WTC11 (cell line): ENCODE data around the gene SLC6A4. TPM values are rescaled to one million over a fixed set of nuclear protein-coding genes. Genes with fewer than 3 reads are reported as not detected.

ENCODE experiments used
- ATAC-seq: fragments of 200-7000 bp; cut with Tn5 transposase; 2 replicates; pipeline ENCODE4 v1.10.0; 2021; ENCODE audit warnings: mild to moderate bottlenecking, moderate library complexity
- CTCF ChIA-PET: fragments of 300-600 bp; sonication (Branson Sonifier 250); formaldehyde crosslinking; loops from one replicate; lab custom pipeline; 2021; ENCODE audit warnings: antibody characterized with exemption; lab: Charles Lee
- POLR2A ChIA-PET: fragments of 350-600 bp; sonication (Branson Sonifier 250); formaldehyde crosslinking; loops from one replicate; lab custom pipeline; 2021; ENCODE audit warnings: antibody characterized with exemption; lab: Charles Lee
- DNase-seq: peaks from one replicate; pipeline ENCODE4 v3.0.0; 2021; ENCODE audit warnings: low spot score
- H3K27ac Mint-ChIP-seq: 2 replicates; pipeline ENCODE4 v1.8.0; 2021; ENCODE audit warnings: mixed read lengths
- H3K27me3 Mint-ChIP-seq: 2 replicates; pipeline ENCODE4 v1.8.0; 2021; ENCODE audit warnings: low read depth, mild to moderate bottlenecking, moderate library complexity, mixed read lengths
- H3K36me3 Mint-ChIP-seq: 2 replicates; pipeline ENCODE4 v1.8.0; 2021; ENCODE audit warnings: mixed read lengths
- H3K4me1 Mint-ChIP-seq: 2 replicates; pipeline ENCODE4 v1.8.0; 2022; ENCODE audit warnings: mixed read lengths
- H3K4me3 Mint-ChIP-seq: 2 replicates; pipeline ENCODE4 v1.8.0; 2021; ENCODE audit warnings: mild to moderate bottlenecking, moderate library complexity, mixed read lengths
- H3K9me3 Mint-ChIP-seq: 2 replicates; pipeline ENCODE4 v1.8.0; 2021; ENCODE audit warnings: mixed read lengths
- ARID4B ChIP-seq: sonication (generic); formaldehyde crosslinking; IDR thresholded peaks from 2 replicates; pipeline ENCODE4 v1.8.0; 2023; ENCODE audit warnings: missing genetic modification reagents, mild to moderate bottlenecking, borderline replicate concordance
- ATF2 ChIP-seq: sonication (generic); formaldehyde crosslinking; IDR thresholded peaks from 2 replicates; pipeline ENCODE4 v1.8.1; 2022; ENCODE audit warnings: low read depth, missing genetic modification reagents, borderline replicate concordance
- EMX1 ChIP-seq: fragments of 250-450 bp; sonication (Bioruptor Pico); IDR thresholded peaks from 2 replicates; pipeline ENCODE4 v1.8.0; 2021; ENCODE audit warnings: mild to moderate bottlenecking
- ERG ChIP-seq: fragments of 250-450 bp; sonication (Bioruptor Pico); IDR thresholded peaks from 2 replicates; pipeline ENCODE4 v1.8.0; 2021; ENCODE audit warnings: mild to moderate bottlenecking
- GRHL2 ChIP-seq: fragments of 250-450 bp; sonication (Bioruptor Pico); IDR thresholded peaks from 2 replicates; pipeline ENCODE4 v1.8.0; 2022; ENCODE audit warnings: mild to moderate bottlenecking, moderate library complexity; ENCODE audit not compliant: insufficient replicate concordance, severe bottlenecking
- GTF2I ChIP-seq: fragments of 250-450 bp; sonication (Bioruptor Pico); conservative IDR thresholded peaks from 2 replicates; pipeline ENCODE4 v1.4.0; 2021; ENCODE audit warnings: mild to moderate bottlenecking
- HMGA2 ChIP-seq: fragments of 250-450 bp; sonication (Bioruptor Pico); IDR thresholded peaks from 2 replicates; pipeline ENCODE4 v1.4.0; 2021; ENCODE audit warnings: mild to moderate bottlenecking, moderate library complexity
- IRF1 ChIP-seq: sonication (generic); formaldehyde crosslinking; IDR thresholded peaks from 2 replicates; pipeline ENCODE4 v1.8.0; 2023; ENCODE audit warnings: missing genetic modification reagents
- JUN ChIP-seq: sonication (generic); formaldehyde crosslinking; IDR thresholded peaks from 2 replicates; pipeline ENCODE4 v1.8.0; 2023; ENCODE audit warnings: mild to moderate bottlenecking, missing genetic modification reagents
- MXD4 ChIP-seq: fragments of 250-450 bp; sonication (Bioruptor Pico); IDR thresholded peaks from 2 replicates; pipeline ENCODE4 v1.8.0; 2021; ENCODE audit warnings: mild to moderate bottlenecking, moderate library complexity, borderline replicate concordance
- MYBL2 ChIP-seq: sonication (generic); formaldehyde crosslinking; IDR thresholded peaks from 2 replicates; pipeline ENCODE4 v1.8.1; 2023; ENCODE audit warnings: mild to moderate bottlenecking, moderate library complexity, missing genetic modification reagents
- NFYB ChIP-seq: sonication (generic); formaldehyde crosslinking; conservative IDR thresholded peaks from 2 replicates; pipeline ENCODE4 v1.8.0; 2022; ENCODE audit warnings: low read depth, missing genetic modification reagents
- NR2C2 ChIP-seq: sonication (generic); formaldehyde crosslinking; IDR thresholded peaks from 2 replicates; pipeline ENCODE4 v1.8.0; 2022; ENCODE audit warnings: mild to moderate bottlenecking, missing genetic modification reagents
- OVOL2 ChIP-seq: fragments of 250-450 bp; sonication (Bioruptor Pico); IDR thresholded peaks from 2 replicates; pipeline ENCODE4 v1.9.0; 2021; ENCODE audit warnings: mild to moderate bottlenecking, borderline replicate concordance
- PRRX2 ChIP-seq: fragments of 250-450 bp; sonication (Bioruptor Pico); IDR thresholded peaks from 2 replicates; pipeline ENCODE4 v1.8.0; 2021; ENCODE audit warnings: mild to moderate bottlenecking
- RELA ChIP-seq: sonication (generic); formaldehyde crosslinking; IDR thresholded peaks from 2 replicates; pipeline ENCODE4 v1.8.1; 2022; ENCODE audit warnings: missing genetic modification reagents, mild to moderate bottlenecking, borderline replicate concordance
- RORB ChIP-seq: fragments of 250-450 bp; sonication (Bioruptor Pico); IDR thresholded peaks from 2 replicates; pipeline ENCODE4 v1.9.0; 2021; ENCODE audit warnings: mild to moderate bottlenecking
- ZNF219 ChIP-seq: sonication (generic); formaldehyde crosslinking; IDR thresholded peaks from 2 replicates; pipeline ENCODE4 v1.8.0; 2023; ENCODE audit warnings: missing genetic modification reagents, mild to moderate bottlenecking, borderline replicate concordance
- ZNF396 ChIP-seq: fragments of 250-450 bp; sonication (Bioruptor Pico); IDR thresholded peaks from 2 replicates; pipeline ENCODE4 v1.8.0; 2021; ENCODE audit warnings: mild to moderate bottlenecking, moderate library complexity, borderline replicate concordance
- ZNF423 ChIP-seq: fragments of 250-450 bp; sonication (Bioruptor Pico); IDR thresholded peaks from 2 replicates; pipeline ENCODE4 v2.1.2; 2022; ENCODE audit warnings: mild to moderate bottlenecking, moderate library complexity
- total RNA-seq: library from RNA; stranded (reverse); gene quantifications from 3 replicates; pipeline ENCODE4 v1.2.3, GENCODE V29; 2021

The SLC6A4 gene
- total RNA-seq, 1 experiment from 2014 or later = 0.13 TPM

GRCh38 chr17:30232824-30233427 lies 2.6 kb downstream of the SLC6A4 start:
- Mint-ChIP-seq H3K36me3 (no peaks in the 10 kb centered on the region), H3K27ac (no peak overlapping the region), H3K4me3 (no peak overlapping the region), H3K27me3 (peaks cover 61% of the 10 kb centered on the region), H3K9me3 (no peaks in the 10 kb centered on the region), H3K4me1 (peaks cover 11% of the 10 kb centered on the region)
- CTCF ChIA-PET = interaction anchor here (1.1 to 1.6 kb wide), 3 partner anchors 128 to 140 kb away, joined by 3 to 6 read pairs (median 3); no protein-coding TSS in a partner anchor
- ATAC-seq = no peak
- TF ChIP-seq ZNF396 (CRISPR knock-in tag) = no peak
- TF ChIP-seq OVOL2 (CRISPR knock-in tag) = no peak
- no peak for TF ChIP-seq HMGA2 (CRISPR knock-in tag)
- no peak for TF ChIP-seq GTF2I (CRISPR knock-in tag)
- TF ChIP-seq MYBL2 (CRISPR knock-in tag) = no peak
- POLR2A ChIA-PET = no interaction called here
- DNase-seq = no peak

- no peaks in the 10 kb centered on the region for H3K9me3 Mint-ChIP-seq
- H3K4me1 Mint-ChIP-seq = peaks cover 6% of the 10 kb centered on the region
- CTCF ChIA-PET = interaction anchor here (1.5 to 1.6 kb wide), 2 partner anchors 127 to 139 kb away, joined by 3 to 6 read pairs; no protein-coding TSS in a partner anchor
- no peak overlapping the region for H3K4me3 Mint-ChIP-seq
- TF ChIP-seq MXD4 (no peak), EMX1 (CRISPR knock-in tag) (no peak), ARID4B (CRISPR knock-in tag) (no peak), RORB (CRISPR knock-in tag) (no peak), NFYB (CRISPR knock-in tag) (no peak), ERG (CRISPR knock-in tag) (no peak), ZNF423 (CRISPR knock-in tag) (no peak), RELA (CRISPR knock-in tag) (no peak), NR2C2 (CRISPR knock-in tag) (no peak), GRHL2 (CRISPR knock-in tag) (no peak), ZNF219 (CRISPR knock-in tag) (no peak), ZNF396 (CRISPR knock-in tag) (no peak), IRF1 (CRISPR knock-in tag) (no peak), PRRX2 (CRISPR knock-in tag) (no peak), JUN (CRISPR knock-in tag) (no peak), OVOL2 (CRISPR knock-in tag) (no peak), ATF2 (no peak)
- POLR2A ChIA-PET = no interaction called here
- DNase-seq (no peak), ATAC-seq (no peak)
- no peak overlapping the region for H3K27ac Mint-ChIP-seq
- peaks cover 54% of the 10 kb centered on the region for H3K27me3 Mint-ChIP-seq
- no peaks in the 10 kb centered on the region for H3K36me3 Mint-ChIP-seq
These were observed 3.3 kb downstream of the SLC6A4 start for GRCh38 chr17:30232015-30232823.
